Endothelial cell of umbilical vein (primary cell): ENCODE results near the gene VIPR2. TPM values are rescaled to one million over a fixed set of nuclear protein-coding genes. Genes with fewer than 3 reads are reported as not detected.

ENCODE experiments used
- BruUV-seq: library from RNA; stranded (reverse); fragments of 400-500 nt; replicated peaks from 2 replicates; lab custom pipeline; 2021; lab: Mats Ljungman, UMichigan
- CTCF ChIA-PET: fragments of 300-600, 350-600 bp; sonication (Branson Sonifier 250); formaldehyde crosslinking; loops from one replicate; lab custom pipeline; 2021; ENCODE audit warnings: antibody characterized with exemption, inconsistent platforms; lab: Charles Lee
- POLR2A ChIA-PET: fragments of 300-600, 350-600 bp; sonication (Branson Sonifier 250); formaldehyde crosslinking; loops from one replicate; lab custom pipeline; 2021; ENCODE audit warnings: antibody characterized with exemption, inconsistent platforms; lab: Charles Lee
- DNase-seq: peaks from one replicate; pipeline ENCODE4 v3.0.0-alpha.2; 2011; ENCODE audit warnings: low read depth, low spot score
- FAIRE-seq: peaks from 2 replicates; lab custom pipeline; 2011; peaks lifted over from hg19 to GRCh38; lab: Jason Lieb, UNC
- H2AFZ ChIP-seq: 2 replicates; pipeline ENCODE4 v1.6.0; 2012; ENCODE audit warnings: low read depth, low read length, control low read depth, inconsistent platforms
- H3K27ac ChIP-seq: 2 replicates; pipeline ENCODE4 v1.5.1; 2011; ENCODE audit warnings: low read depth, mild to moderate bottlenecking, control low read depth, low read length, moderate library complexity; ENCODE audit not compliant: insufficient read depth
- H3K27me3 ChIP-seq, 2 experiments: 2 replicates each; pipeline versions ENCODE4 v1.6.0 to v1.6.1; 2011; ENCODE audit warnings: low read length in 2 of 2, mixed read lengths in 1 of 2; ENCODE audit not compliant: control insufficient read depth in 2 of 2, insufficient read depth in 2 of 2
- H3K36me3 ChIP-seq, 2 experiments: 2 replicates in 1 of 2; 3 replicates in 1 of 2; pipeline ENCODE4 v1.5.1; 2011; ENCODE audit warnings: low read length in 2 of 2, mild to moderate bottlenecking in 1 of 2, moderate library complexity in 1 of 2; ENCODE audit not compliant: control insufficient read depth in 2 of 2, insufficient read depth in 2 of 2; ENCODE audit errors: extremely low read depth in 1 of 2
- H3K4me1 ChIP-seq: 3 replicates; pipeline ENCODE4 v1.5.1; 2011; ENCODE audit warnings: mild to moderate bottlenecking, low read length; ENCODE audit not compliant: control insufficient read depth, insufficient read depth; ENCODE audit errors: extremely low read depth
- H3K4me2 ChIP-seq: 2 replicates; pipeline ENCODE4 v1.6.1; 2011; ENCODE audit warnings: low read length, control low read depth, mixed read lengths; ENCODE audit not compliant: insufficient read depth
- H3K4me3 ChIP-seq, 3 experiments: fragments of 200-600 bp in 1 of 3; sonication (generic), shearing (Covaris generic) in 1 of 3; replicated peaks in 1 of 3; 2 replicates each; pipeline ENCODE4 v1.5.1; 2011 to 2016; ENCODE audit warnings: control low read depth in 3 of 3, low read length in 3 of 3, mild to moderate bottlenecking in 2 of 3, inconsistent platforms in 1 of 3, low read depth in 1 of 3, moderate library complexity in 1 of 3; ENCODE audit not compliant: insufficient read depth in 1 of 3
- H3K79me2 ChIP-seq: 2 replicates; pipeline ENCODE4 v1.6.0; 2012; ENCODE audit warnings: low read length, inconsistent platforms; ENCODE audit not compliant: control insufficient read depth, insufficient read depth
- H3K9ac ChIP-seq: replicated peaks from 2 replicates; pipeline ENCODE3; 2011; ENCODE audit warnings: low read length, control low read depth; ENCODE audit not compliant: insufficient read depth; ENCODE audit errors: extremely low read depth
- H3K9me1 ChIP-seq: replicated peaks from 3 replicates; pipeline ENCODE4 v1.6.0; 2011; ENCODE audit warnings: mild to moderate bottlenecking, low read length; ENCODE audit not compliant: control insufficient read depth, insufficient read depth; ENCODE audit errors: extremely low read depth
- H3K9me3 ChIP-seq: replicated peaks from 2 replicates; pipeline ENCODE4 v1.5.1; 2012; ENCODE audit warnings: low read length, inconsistent platforms; ENCODE audit not compliant: control insufficient read depth, insufficient read depth
- H4K20me1 ChIP-seq: replicated peaks from 2 replicates; pipeline ENCODE3; 2011; ENCODE audit warnings: mild to moderate bottlenecking, low read length; ENCODE audit not compliant: control insufficient read depth, insufficient read depth; ENCODE audit errors: extremely low read depth
- EZH2 ChIP-seq: IDR thresholded peaks from 2 replicates; pipeline ENCODE4 v1.6.1; 2012; ENCODE audit warnings: borderline replicate concordance, low read depth, mild to moderate bottlenecking, moderate library complexity, low read length, inconsistent platforms; ENCODE audit not compliant: severe bottlenecking
- FOS ChIP-seq: IDR thresholded peaks from 2 replicates; pipeline ENCODE4 v1.6.1; 2011; ENCODE audit warnings: mild to moderate bottlenecking, low read length, moderate library complexity, borderline replicate concordance; ENCODE audit not compliant: insufficient read depth
- GATA2 ChIP-seq: IDR thresholded peaks from 2 replicates; pipeline ENCODE4 v1.7.0; 2011; ENCODE audit warnings: low read depth, mild to moderate bottlenecking, moderate library complexity, mixed read lengths, low read length; ENCODE audit not compliant: insufficient read length, insufficient read depth
- JUN ChIP-seq: IDR thresholded peaks from 2 replicates; pipeline ENCODE4 v1.6.1; 2011; ENCODE audit warnings: borderline replicate concordance, low read depth; ENCODE audit not compliant: insufficient read length, insufficient read depth
- MYC ChIP-seq: IDR thresholded peaks from one replicate; pipeline ENCODE4 v1.6.1; 2011; ENCODE audit warnings: mild to moderate bottlenecking, low read depth, low read length
- POLR2A ChIP-seq: IDR thresholded peaks from 2 replicates; pipeline ENCODE4 v1.6.1; 2012; ENCODE audit warnings: low read depth, mild to moderate bottlenecking, control low read depth, low read length
- POLR2AphosphoS5 ChIP-seq: IDR thresholded peaks from 2 replicates; pipeline ENCODE4 v1.6.1; 2012; ENCODE audit warnings: low read depth, mild to moderate bottlenecking, control low read depth, low read length, moderate library complexity; ENCODE audit not compliant: insufficient read depth
- dilution Hi-C: fragments of 300-500 bp; cut with MboI; formaldehyde crosslinking; loops from one replicate; pipeline ENCODE4 v1.15.0; 2019; ENCODE audit warnings: low sequenced_read_pairs; ENCODE audit not compliant: extremely low pct_ligation_motif_present
- intact Hi-C: fragments of 100-400 bp; cut with micrococcal nuclease; formaldehyde crosslinking; loops from one replicate; pipeline ENCODE4 v1.10.0; 2022
- polyA plus RNA-seq, 4 experiments: library from polyadenylated mRNA; depleted of rRNA in 3 of 4; stranded (reverse) in 3 of 4; unstranded in 1 of 4; fragments of >200 nt; gene quantifications; 2 replicates each; pipeline versions ENCODE4 v1.2.1 to v1.2.3, GENCODE V29; 2011 to 2012; ENCODE audit warnings: missing spikeins in 1 of 4
- total RNA-seq: library from RNA; stranded (reverse); gene quantifications from 2 replicates; pipeline ENCODE4 v1.2.3, GENCODE V29; 2021
- TF ChIP-seq, protein P1 (sequence below), 2 donors: IDR thresholded peaks; 1 replicate in 1 of 2; 2 replicates in 1 of 2; pipeline ENCODE4 v1.5.1; 2011; ENCODE audit warnings: low read length in 2 of 2, mild to moderate bottlenecking in 2 of 2, moderate library complexity in 2 of 2, control low read depth in 1 of 2, inconsistent platforms in 1 of 2, low read depth in 1 of 2; ENCODE audit not compliant: insufficient read depth in 1 of 2; ENCODE audit errors: extremely low read depth in 1 of 2
- TF ChIP-seq, protein P2 (sequence below): IDR thresholded peaks from 2 replicates; pipeline ENCODE4 v1.6.1; 2011; ENCODE audit not compliant: insufficient read depth, insufficient read length

The VIPR2 gene
- total and polyA plus RNA-seq, 2 donors (not counting 3 experiments of a cell fraction or from before 2014, with no cell fraction given) = not detected

DNA sequence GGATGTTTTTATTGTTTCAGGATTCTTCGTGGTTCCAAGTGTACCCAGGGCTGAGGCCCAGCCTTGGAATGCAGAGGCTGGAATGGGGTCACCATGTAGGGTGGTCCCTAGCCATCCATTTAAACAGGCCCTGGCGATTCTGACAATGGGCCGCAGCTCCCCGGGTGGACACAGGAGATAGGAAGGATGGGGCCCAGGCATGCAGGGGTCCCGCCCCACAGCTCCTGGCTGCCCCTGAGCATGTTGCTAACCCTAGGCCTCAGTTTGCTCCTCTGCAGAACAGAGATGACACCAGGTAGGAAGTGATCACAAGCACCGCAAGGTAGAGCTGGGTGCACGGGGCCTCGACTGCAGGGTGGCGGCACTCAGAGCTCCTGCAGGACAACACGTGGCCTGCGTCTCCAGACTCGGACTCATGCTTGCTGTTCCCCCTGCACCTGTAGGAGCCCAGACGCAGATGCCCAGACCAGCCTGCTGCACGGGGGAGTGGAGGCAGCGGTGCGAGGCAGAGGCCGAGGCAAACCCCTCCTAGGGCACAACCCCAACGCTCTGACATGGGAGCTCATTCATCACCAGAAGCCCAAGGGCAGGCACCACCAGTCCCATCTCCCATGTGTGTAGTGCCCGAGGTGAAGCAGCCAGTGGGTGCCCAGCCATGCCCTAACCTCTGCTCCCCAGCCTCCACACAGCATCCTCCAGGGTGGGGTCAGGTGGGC lies 25.5 kb downstream of the VIPR2 start:
- dilution Hi-C loops (no loop called here), intact Hi-C loops (no loop called here)
- Histone ChIP-seq H3K9ac (no peak overlapping the region), H3K4me3 (no peak overlapping the region), H3K27ac (no peak overlapping the region), H3K9me1 (no peaks in the 10 kb centered on the region), H4K20me1 (no peaks in the 10 kb centered on the region), H2AFZ (no peak overlapping the region), H3K36me3 (no peaks in the 10 kb centered on the region), H3K4me2 (no peak overlapping the region), H3K27me3 (no peaks in the 10 kb centered on the region), H3K4me1 (no peaks in the 10 kb centered on the region), H3K79me2 (no peaks in the 10 kb centered on the region), H3K9me3 (no peaks in the 10 kb centered on the region)
- ChIA-PET POLR2A (no interaction called here), CTCF (no interaction called here)
- no peak for FAIRE-seq
- TF ChIP-seq EZH2 (no peak), POLR2A (no peak), JUN (no peak)
- TF ChIP-seq, protein P1, sequence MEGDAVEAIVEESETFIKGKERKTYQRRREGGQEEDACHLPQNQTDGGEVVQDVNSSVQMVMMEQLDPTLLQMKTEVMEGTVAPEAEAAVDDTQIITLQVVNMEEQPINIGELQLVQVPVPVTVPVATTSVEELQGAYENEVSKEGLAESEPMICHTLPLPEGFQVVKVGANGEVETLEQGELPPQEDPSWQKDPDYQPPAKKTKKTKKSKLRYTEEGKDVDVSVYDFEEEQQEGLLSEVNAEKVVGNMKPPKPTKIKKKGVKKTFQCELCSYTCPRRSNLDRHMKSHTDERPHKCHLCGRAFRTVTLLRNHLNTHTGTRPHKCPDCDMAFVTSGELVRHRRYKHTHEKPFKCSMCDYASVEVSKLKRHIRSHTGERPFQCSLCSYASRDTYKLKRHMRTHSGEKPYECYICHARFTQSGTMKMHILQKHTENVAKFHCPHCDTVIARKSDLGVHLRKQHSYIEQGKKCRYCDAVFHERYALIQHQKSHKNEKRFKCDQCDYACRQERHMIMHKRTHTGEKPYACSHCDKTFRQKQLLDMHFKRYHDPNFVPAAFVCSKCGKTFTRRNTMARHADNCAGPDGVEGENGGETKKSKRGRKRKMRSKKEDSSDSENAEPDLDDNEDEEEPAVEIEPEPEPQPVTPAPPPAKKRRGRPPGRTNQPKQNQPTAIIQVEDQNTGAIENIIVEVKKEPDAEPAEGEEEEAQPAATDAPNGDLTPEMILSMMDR (IDR thresholded peaks at IDR 0.05; ENCODE audit: extremely low read depth in 1 of 2, insufficient read depth in 1 of 2, low read depth in 1 of 2, low read length in 2 of 2) = no peak
- no TSS peak for BruUV-seq
- DNase-seq = no peak

DNA sequence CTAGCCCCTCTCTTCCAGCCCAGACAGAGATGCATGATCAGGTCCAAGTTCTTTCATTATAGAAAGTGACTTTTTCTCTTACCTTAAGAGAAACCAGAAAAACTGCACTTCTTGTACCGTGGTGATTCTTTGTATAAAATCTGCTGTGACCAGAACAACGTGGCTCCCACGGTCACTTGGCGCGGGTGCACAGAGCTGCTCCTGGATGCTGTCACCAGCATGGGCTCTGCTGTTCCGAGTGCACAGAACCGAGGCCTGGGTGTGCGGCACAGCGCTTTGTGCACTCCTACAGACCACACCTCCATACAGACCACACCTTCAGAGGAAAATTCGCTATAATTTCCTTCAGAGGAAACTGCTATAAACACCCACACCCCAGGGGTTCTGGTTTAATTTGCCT lies 26.0 kb downstream of the VIPR2 start:
- Histone ChIP-seq H3K4me3 (no peak overlapping the region), H3K9ac (no peak overlapping the region), H3K79me2 (no peaks in the 10 kb centered on the region), H3K9me1 (no peaks in the 10 kb centered on the region), H3K27ac (no peak overlapping the region), H3K9me3 (no peaks in the 10 kb centered on the region), H3K36me3 (no peaks in the 10 kb centered on the region), H3K27me3 (no peaks in the 10 kb centered on the region), H3K4me1 (no peaks in the 10 kb centered on the region), H2AFZ (no peak overlapping the region), H4K20me1 (no peaks in the 10 kb centered on the region), H3K4me2 (no peak overlapping the region)
- CTCF ChIA-PET = no interaction called here
- TF ChIP-seq MYC (no peak), EZH2 (no peak), GATA2 (no peak), POLR2AphosphoS5 (no peak), FOS (no peak)
- TF ChIP-seq, protein P1 (IDR thresholded peaks at IDR 0.05; ENCODE audit: extremely low read depth in 1 of 2, insufficient read depth in 1 of 2, low read depth in 1 of 2, low read length in 2 of 2) = no peak
- TF ChIP-seq, protein P2, sequence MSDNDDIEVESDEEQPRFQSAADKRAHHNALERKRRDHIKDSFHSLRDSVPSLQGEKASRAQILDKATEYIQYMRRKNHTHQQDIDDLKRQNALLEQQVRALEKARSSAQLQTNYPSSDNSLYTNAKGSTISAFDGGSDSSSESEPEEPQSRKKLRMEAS = no peak
- DNase-seq = no peak
- BruUV-seq = no TSS peak
- FAIRE-seq = no peak
- intact Hi-C loops (no loop called here), dilution Hi-C loops (no loop called here)
- POLR2A ChIA-PET = no interaction called here
